ENCODE measurements around the gene DSTYK. TPM values are rescaled to one million over a fixed set of nuclear protein-coding genes. Genes with fewer than 3 reads are reported as not detected.

Gene DSTYK
- total RNA-seq, 1 experiment from 2014 or later = 11.3 TPM

DNA sequence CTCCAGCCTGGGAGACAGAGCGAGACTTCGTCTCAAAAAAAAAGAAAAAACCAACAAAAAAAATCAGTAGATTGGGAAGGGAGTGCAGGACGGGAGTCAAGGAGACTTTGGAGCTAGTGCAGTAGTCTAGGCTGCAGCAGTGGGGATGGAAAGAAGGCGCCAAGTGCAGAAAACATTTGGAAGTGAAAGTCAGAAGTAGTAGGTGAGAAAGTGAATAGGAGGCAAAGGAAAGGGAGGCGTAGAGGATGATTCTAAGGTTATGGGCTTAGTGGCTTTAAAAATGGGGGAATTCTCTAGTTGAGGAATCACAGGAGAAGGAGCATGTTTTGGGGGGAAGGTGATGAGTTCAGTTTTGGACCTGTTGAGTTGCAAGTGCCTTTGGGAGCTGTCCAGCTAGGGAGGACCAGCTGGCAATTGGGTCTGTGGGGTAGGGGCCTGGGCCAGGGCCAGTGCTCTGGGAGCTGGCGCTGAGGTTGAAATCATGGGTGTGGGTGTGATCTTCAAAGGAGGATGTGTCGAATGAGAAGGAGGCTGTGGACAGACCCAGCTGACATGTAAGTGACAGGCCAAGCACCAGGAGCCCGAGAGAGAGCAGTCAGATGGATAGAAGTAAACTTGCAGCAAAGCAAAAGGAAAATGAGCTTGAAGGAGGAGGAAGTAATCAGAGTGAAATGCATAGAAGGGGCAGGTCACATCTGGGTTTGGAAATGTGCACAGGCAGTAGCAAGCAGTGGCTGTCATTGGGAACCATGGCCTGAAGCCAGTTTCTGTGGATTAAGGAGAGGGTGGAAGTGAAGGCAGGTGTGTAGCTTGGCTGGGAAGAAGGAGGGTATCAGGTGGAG is 32.1 kb upstream of the DSTYK start:
- POLR2A ChIA-PET = no interaction called here
- no peak overlapping the region for H3K27ac ChIP-seq (ENCODE audit: low read length)
- H3K9me3 ChIP-seq (ENCODE audit: control insufficient read depth, insufficient read depth, low read depth, low read length) = no peaks in the 10 kb centered on the region
- DNase-seq (ENCODE audit: low read depth, low spot score) (no peak), ATAC-seq (no peak)
- no peaks in the 10 kb centered on the region for H3K4me1 ChIP-seq (ENCODE audit: control insufficient read depth, insufficient read depth, low read length)
- no peak overlapping the region for H3K4me3 ChIP-seq (ENCODE audit: low read depth in 2 of 2, low read length in 2 of 2)
- in situ Hi-C loops (cut with HindIII; ENCODE audit: low pct_unique_long_range_greater_than_20kb, low sequenced_read_pairs) (no loop called here), intact Hi-C loops (cut with micrococcal nuclease; ENCODE audit: unreplicated experiment) (no loop called here)
- no peaks in the 10 kb centered on the region for H3K27me3 ChIP-seq (ENCODE audit: control insufficient read depth, insufficient read depth, low read length)
- no peak for TF ChIP-seq TCF7L2 (IDR thresholded peaks at IDR 0.05; ENCODE audit: low read depth, low read length)
- TF ChIP-seq SIN3A (IDR thresholded peaks at IDR 0.05; ENCODE audit: borderline replicate concordance, insufficient read depth, low read depth, low read length) = no peak
- TF ChIP-seq REST (IDR thresholded peaks at IDR 0.05; ENCODE audit: insufficient read depth in 1 of 2, low read depth in 2 of 2, low read length in 1 of 2) = no peak; a peak in 1 of 4 replicates
- no peak for TF ChIP-seq POLR2AphosphoS5 (IDR thresholded peaks at IDR 0.05; ENCODE audit: low read depth, low read length)
- TF ChIP-seq, protein P1, sequence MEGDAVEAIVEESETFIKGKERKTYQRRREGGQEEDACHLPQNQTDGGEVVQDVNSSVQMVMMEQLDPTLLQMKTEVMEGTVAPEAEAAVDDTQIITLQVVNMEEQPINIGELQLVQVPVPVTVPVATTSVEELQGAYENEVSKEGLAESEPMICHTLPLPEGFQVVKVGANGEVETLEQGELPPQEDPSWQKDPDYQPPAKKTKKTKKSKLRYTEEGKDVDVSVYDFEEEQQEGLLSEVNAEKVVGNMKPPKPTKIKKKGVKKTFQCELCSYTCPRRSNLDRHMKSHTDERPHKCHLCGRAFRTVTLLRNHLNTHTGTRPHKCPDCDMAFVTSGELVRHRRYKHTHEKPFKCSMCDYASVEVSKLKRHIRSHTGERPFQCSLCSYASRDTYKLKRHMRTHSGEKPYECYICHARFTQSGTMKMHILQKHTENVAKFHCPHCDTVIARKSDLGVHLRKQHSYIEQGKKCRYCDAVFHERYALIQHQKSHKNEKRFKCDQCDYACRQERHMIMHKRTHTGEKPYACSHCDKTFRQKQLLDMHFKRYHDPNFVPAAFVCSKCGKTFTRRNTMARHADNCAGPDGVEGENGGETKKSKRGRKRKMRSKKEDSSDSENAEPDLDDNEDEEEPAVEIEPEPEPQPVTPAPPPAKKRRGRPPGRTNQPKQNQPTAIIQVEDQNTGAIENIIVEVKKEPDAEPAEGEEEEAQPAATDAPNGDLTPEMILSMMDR (IDR thresholded peaks at IDR 0.05) = no peak
- CTCF ChIA-PET = interaction anchor here (1.0 to 1.3 kb wide), 2 partner anchors 14 to 16 kb away, joined by 3 read pairs; no protein-coding TSS in a partner anchor
- no TSS peak for BruUV-seq (replicated peaks)
- no peaks in the 10 kb centered on the region for H3K36me3 ChIP-seq (ENCODE audit: control insufficient read depth, insufficient read depth, low read length)

DNA sequence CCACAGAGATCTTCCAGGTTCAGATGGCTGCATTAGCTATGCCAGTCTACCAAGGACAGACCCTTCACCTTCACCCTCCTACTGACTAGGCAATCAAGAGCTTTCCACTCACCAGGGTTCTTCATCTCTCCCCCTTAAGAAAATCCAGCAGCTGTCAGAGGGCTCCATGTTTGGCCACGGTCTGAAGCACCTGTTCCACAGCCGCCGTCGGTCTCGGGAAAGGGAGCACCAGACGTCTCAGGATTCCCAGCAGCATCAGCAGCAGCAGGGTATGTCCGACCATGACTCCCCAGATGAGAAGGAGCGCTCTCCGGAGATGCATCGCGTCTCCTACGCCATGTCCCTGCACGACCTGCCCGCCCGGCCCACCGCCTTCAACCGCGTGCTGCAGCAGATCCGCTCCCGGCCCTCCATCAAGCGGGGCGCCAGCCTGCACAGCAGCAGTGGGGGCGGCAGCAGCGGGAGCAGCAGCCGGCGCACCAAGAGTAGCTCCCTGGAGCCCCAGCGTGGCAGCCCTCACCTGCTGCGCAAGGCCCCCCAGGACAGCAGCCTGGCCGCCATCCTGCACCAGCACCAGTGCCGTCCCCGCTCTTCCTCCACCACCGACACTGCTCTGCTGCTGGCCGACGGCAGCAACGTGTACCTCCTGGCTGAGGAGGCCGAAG is 30.0 kb upstream of the DSTYK start:
- TF ChIP-seq TCF7L2 (IDR thresholded peaks at IDR 0.05; ENCODE audit: low read depth, low read length) = no peak
- TF ChIP-seq REST (IDR thresholded peaks at IDR 0.05; ENCODE audit: insufficient read depth in 1 of 2, low read depth in 2 of 2, low read length in 1 of 2) = no peak
- TF ChIP-seq POLR2AphosphoS5 (IDR thresholded peaks at IDR 0.05; ENCODE audit: low read depth, low read length) = no peak
- no peak for TF ChIP-seq SIN3A (IDR thresholded peaks at IDR 0.05; ENCODE audit: borderline replicate concordance, insufficient read depth, low read depth, low read length)
- TF ChIP-seq, protein P1 (IDR thresholded peaks at IDR 0.05) = no peak
- Histone ChIP-seq H3K4me3 (ENCODE audit: low read depth in 2 of 2, low read length in 2 of 2) (no peak overlapping the region), H3K4me1 (ENCODE audit: control insufficient read depth, insufficient read depth, low read length) (no peaks in the 10 kb centered on the region), H3K27me3 (ENCODE audit: control insufficient read depth, insufficient read depth, low read length) (no peaks in the 10 kb centered on the region), H3K9me3 (ENCODE audit: control insufficient read depth, insufficient read depth, low read depth, low read length) (no peaks in the 10 kb centered on the region), H3K36me3 (ENCODE audit: control insufficient read depth, insufficient read depth, low read length) (no peaks in the 10 kb centered on the region), H3K27ac (ENCODE audit: low read length) (no peak overlapping the region)
- ATAC-seq = no peak
- BruUV-seq (replicated peaks) = no TSS peak
- no peak for DNase-seq (ENCODE audit: low read depth, low spot score)
- in situ Hi-C loops (cut with HindIII; ENCODE audit: low pct_unique_long_range_greater_than_20kb, low sequenced_read_pairs) = no loop called here
- ChIA-PET POLR2A (no interaction called here), CTCF (no interaction called here)
- intact Hi-C loops (cut with micrococcal nuclease; ENCODE audit: unreplicated experiment) = no loop called here
